WI38 (cell line): Measurements from ENCODE around the gene DCUN1D3.

ENCODE experiments used
- H3K4me3 ChIP-seq: 2 replicates; pipeline ENCODE4 v1.5.1; 2011; ENCODE audit warnings: low read depth, mild to moderate bottlenecking, control low read depth, low read length
- CTCF ChIP-seq: IDR thresholded peaks from 2 replicates; pipeline ENCODE4 v1.5.1; 2012; ENCODE audit warnings: low read depth, mild to moderate bottlenecking, control low read depth, low read length

The DCUN1D3 gene

DNA sequence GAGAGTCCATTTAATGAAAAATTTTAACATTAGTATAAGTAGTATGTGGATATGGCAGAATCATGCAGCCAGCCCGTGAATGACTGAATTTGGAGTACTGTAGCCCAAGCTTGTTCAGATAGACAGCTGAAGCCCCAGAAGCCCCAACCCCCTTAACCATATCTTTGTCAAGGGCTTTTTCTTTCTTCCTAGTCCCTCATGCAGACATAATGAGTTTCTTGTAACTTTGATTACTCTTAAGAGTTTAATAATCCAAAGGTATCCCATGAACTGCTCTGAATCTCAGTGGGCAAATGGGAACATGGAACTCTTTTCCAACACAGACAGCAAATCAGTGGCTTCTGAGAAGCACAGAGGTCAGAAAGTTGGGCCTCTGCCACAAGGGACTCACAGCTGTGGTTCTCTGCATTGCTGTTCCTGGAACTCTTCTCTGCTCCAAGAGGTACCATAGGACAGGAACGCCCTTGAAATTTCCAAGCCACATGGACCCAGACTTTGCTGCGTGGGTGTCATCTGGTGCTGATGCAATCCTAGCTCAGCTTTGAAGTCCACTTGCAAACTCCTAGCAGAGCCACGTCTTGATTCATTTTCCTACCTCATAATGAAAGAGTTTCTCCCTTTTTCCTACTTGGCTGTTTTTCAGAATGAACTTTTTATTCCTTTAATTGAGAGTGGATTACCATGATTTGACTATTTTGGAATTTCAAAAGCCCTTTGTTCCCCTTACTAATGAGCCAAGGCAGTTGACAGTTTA is 18.5 kb upstream of the DCUN1D3 start:
- no peak overlapping the region for H3K4me3 ChIP-seq
- no peak for TF ChIP-seq CTCF

DNA sequence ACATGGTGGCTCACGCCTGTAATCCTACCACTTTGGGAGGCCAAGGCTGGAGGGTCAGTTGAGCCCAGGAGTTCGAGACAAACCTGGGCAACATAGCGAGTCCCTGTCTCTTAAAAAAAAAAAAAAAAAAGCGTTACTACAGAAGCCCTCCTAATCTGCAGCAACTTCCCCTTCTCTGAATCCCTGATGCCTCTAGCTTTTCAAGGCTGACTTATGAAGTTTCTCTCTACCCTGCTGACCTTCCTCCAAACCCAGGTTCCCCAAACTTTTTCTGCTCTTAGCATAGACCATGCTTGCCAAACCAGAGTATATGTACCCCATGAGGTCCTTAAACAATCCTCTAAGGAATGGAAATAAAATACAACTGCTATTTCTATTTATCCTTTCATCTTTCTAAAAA is 16.8 kb upstream of the DCUN1D3 start:
- H3K4me3 ChIP-seq: no peak overlapping the region
- no peak for TF ChIP-seq CTCF

GRCh38 chr16:20916289-20916688 is 16.1 kb upstream of the DCUN1D3 start:
- TF ChIP-seq CTCF: no peak
- H3K4me3 ChIP-seq: no peak overlapping the region

GRCh38 chr16:20911361-20911760 is 11.2 kb upstream of the DCUN1D3 start:
- H3K4me3 ChIP-seq: no peak overlapping the region
- TF ChIP-seq CTCF: no peak

DNA sequence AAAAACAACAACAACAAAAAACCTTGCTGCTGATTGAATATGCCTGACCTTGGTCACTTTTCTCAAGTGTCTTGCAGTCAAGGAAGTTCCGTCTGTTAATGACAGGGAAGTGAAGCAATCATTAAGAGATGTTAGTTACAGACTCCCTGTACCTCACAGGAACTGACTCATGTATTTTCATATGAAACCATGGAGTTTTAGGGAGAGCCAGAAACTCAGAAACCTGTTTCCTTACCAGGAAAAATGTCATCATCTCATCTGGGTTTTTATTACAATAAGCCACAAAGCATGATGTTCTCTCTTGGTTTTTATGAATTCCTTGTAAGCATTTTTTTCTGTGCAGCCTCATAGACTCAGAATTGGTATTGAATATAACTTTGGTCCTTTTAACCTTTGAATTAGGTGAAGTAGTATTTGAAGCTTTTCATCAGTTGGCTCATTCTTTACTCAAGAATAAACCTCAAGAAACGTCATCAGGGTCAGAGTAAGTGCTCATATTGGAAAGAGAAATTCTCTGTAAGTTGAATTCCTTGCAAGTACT is 10.7 kb upstream of the DCUN1D3 start:
- TF ChIP-seq CTCF: no peak
- H3K4me3 ChIP-seq: no peak overlapping the region

- H3K4me3 ChIP-seq: peak overlapping the region; percentile 7; the same call in 1 of the 2 replicates
Measured at GRCh38 chr16:20906341-20907255, 6.4 kb upstream of the DCUN1D3 start.

More at GRCh38 chr16:20906341-20907255, 6.4 kb upstream of the DCUN1D3 start:
- TF ChIP-seq CTCF: no peak
